PC-3 (cell line): ENCODE results near the gene ARMC5. TPM values are rescaled to one million over a fixed set of nuclear protein-coding genes. Genes with fewer than 3 reads are reported as not detected.

Experiments used
- ATAC-seq: fragments of 200-7000 bp; cut with Tn5 transposase; 2 replicates; pipeline ENCODE4 v1.9.1; 2020; ENCODE audit warnings: mild to moderate bottlenecking, moderate library complexity
- BruUV-seq: library from RNA; stranded (reverse); fragments of 400-500 nt; replicated peaks from 2 replicates; lab custom pipeline; 2021; lab: Mats Ljungman, UMichigan
- CTCF ChIA-PET: fragments of 300-600 bp; sonication (Branson Sonifier 250); formaldehyde crosslinking; loops from one replicate; lab custom pipeline; 2022; ENCODE audit warnings: antibody characterized with exemption; lab: Charles Lee
- POLR2A ChIA-PET: fragments of 300-600 bp; sonication (Branson Sonifier 250); formaldehyde crosslinking; loops from one replicate; lab custom pipeline; 2022; ENCODE audit warnings: antibody characterized with exemption; ENCODE audit not compliant: unreplicated experiment; lab: Charles Lee
- DNase-seq: peaks from one replicate; pipeline ENCODE4 v3.0.0-alpha.2; 2015
- H2AFZ ChIP-seq: fragments of 300-600 bp; sonication (generic); 2 replicates; pipeline ENCODE4 v1.6.0; 2016; ENCODE audit warnings: antibody characterized with exemption, low read length
- H3F3A ChIP-seq: fragments of 300-600 bp; sonication (generic); one replicate; pipeline ENCODE4 v1.6.0; 2017; ENCODE audit warnings: antibody characterized with exemption, low read length, control low read depth, mild to moderate bottlenecking; ENCODE audit not compliant: unreplicated experiment
- H3K27ac ChIP-seq: fragments of 300-600 bp; sonication (generic); 2 replicates; pipeline ENCODE4 v1.5.1; 2016; ENCODE audit warnings: mild to moderate bottlenecking, low read length
- H3K27me3 ChIP-seq: fragments of 300-600 bp; sonication (generic); 2 replicates; pipeline ENCODE4 v1.6.1; 2016; ENCODE audit warnings: low read length, mixed read lengths
- H3K36me3 ChIP-seq: fragments of 300-600 bp; sonication (generic); 2 replicates; pipeline ENCODE4 v1.6.1; 2016; ENCODE audit warnings: low read depth, mixed run types, low read length, mixed read lengths
- H3K4me1 ChIP-seq: fragments of 300-600 bp; sonication (generic); 2 replicates; pipeline ENCODE4 v1.5.1; 2016; ENCODE audit warnings: low read length; ENCODE audit not compliant: insufficient read depth
- H3K4me2 ChIP-seq: fragments of 300-600 bp; sonication (generic); 2 replicates; pipeline ENCODE4 v1.6.0; 2016; ENCODE audit warnings: low read length
- H3K4me3 ChIP-seq: fragments of 300-600 bp; sonication (generic); 2 replicates; pipeline ENCODE4 v1.5.1; 2016; ENCODE audit warnings: mild to moderate bottlenecking, low read length, mixed read lengths
- H3K79me2 ChIP-seq: fragments of 300-600 bp; sonication (generic); 2 replicates; pipeline ENCODE4 v1.6.1; 2017; ENCODE audit warnings: low read length, mixed read lengths
- H3K9ac ChIP-seq: fragments of 300-600 bp; sonication (generic); 2 replicates; pipeline ENCODE4 v1.6.0; 2016; ENCODE audit warnings: mild to moderate bottlenecking, low read length
- H3K9me2 ChIP-seq: fragments of 300-600 bp; sonication (generic); replicated peaks from 2 replicates; pipeline ENCODE4 v1.6.1; 2016; ENCODE audit warnings: mixed run types, low read length, mixed read lengths
- H3K9me3 ChIP-seq: fragments of 300-600 bp; sonication (generic); 2 replicates; pipeline ENCODE4 v1.6.1; 2016; ENCODE audit warnings: low read length, mixed read lengths
- H4K20me1 ChIP-seq: fragments of 300-600 bp; sonication (generic); 2 replicates; pipeline ENCODE4 v1.6.1; 2016; ENCODE audit warnings: low read length, mixed read lengths
- EZH2 ChIP-seq: fragments of 300-600 bp; sonication (generic); IDR thresholded peaks from one replicate; pipeline ENCODE4 v1.6.1; 2017; ENCODE audit warnings: antibody characterized with exemption, mild to moderate bottlenecking, low read length; ENCODE audit not compliant: unreplicated experiment
- EZH2phosphoT487 ChIP-seq: fragments of 300-600 bp; sonication (generic); IDR thresholded peaks from 2 replicates; pipeline ENCODE4 v1.6.1; 2018; ENCODE audit warnings: mild to moderate bottlenecking, antibody characterized with exemption, low read length, borderline replicate concordance
- intact Hi-C: fragments of 100-400 bp; cut with micrococcal nuclease; formaldehyde crosslinking; loops from 2 replicates; pipeline ENCODE4 v1.9.0; 2023
- total RNA-seq: library from RNA; depleted of rRNA; stranded (reverse); fragments of >200 nt; gene quantifications from 2 replicates; pipeline ENCODE4 v1.2.3, GENCODE V29; 2014
- TF ChIP-seq, protein P1 (sequence below): fragments of 300-600 bp; sonication (generic); conservative IDR thresholded peaks from 2 replicates; pipeline ENCODE4 v1.5.1; 2017; ENCODE audit warnings: antibody characterized with exemption, low read depth, mild to moderate bottlenecking, low read length

Gene ARMC5
- total RNA-seq, 1 experiment from 2014 or later = 5.8 TPM

DNA sequence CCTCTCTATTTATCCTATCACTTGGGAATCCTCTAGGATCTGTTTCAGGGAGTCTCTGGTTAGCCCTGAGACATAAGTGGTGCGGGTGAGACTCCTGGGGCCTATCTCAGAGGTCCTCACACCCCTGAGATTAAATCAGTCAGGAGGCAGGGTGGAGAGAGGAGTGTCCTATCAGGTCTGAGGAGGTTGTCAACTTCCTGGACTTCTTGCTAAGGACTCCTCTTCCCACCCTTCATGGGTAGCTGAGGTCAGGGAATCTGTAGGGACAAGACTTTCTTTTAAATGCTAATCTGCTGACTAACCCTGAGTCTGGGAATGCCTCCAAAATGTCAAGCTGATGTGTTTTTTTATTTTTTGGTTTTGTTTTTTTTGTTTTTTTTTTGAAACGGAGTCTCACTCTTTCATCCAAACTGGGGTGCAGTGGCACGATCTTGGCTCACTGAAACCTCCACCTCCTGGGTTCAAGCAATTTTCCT lies 6.6 kb upstream of the ARMC5 start:
- H2AFZ ChIP-seq = no peak overlapping the region
- H3K4me1 ChIP-seq = peaks cover 18% of the 10 kb centered on the region
- POLR2A ChIA-PET = interaction anchor here (0.6 kb wide), 1 partner anchor 45 kb away, joined by 3 read pairs; no protein-coding TSS in a partner anchor

DNA sequence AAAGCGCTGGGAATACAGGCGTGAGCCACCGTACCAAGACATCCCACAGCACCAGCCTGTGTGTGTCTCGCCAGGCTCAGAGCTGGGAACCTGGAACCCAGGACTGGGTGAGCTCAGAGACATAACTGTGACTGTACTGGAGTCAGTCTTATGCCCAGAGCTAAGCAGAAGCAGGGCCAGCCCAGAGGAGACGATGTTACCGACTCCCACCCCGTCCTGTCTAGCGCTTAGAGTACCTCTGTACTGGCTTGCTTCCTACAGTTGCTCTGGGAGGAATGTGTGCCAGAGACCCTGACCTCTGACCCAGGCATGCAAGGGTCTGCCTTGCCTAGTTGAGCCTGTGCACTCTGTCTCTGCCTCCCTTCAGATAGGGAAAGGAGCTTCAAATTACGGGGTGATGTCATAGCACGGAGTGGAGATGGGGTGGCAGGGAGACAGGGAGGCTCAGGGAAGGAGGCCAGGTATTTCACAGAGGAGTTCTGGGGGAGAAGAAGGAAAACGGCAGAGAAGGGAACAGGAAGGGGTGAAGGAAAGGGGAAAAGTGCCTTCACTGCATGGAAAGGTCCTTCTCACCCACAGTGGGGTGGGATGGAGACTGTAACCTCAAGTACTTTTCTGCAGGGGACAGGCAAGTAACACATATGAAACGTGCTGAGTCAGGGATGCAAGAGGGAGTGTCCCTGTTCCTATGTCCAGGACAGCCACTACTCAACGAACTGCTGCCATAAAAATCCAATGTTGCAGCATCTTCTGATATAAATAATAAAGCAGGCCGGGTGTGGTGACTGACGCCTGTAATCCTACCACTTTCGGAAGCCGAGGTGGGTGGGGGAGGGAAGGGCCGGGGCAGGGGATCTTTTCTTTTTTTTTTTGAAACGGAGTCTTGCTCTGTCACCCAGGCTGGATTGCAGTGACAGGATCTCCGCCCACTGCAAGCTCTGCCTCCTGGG lies 5.8 kb upstream of the ARMC5 start:
- Histone ChIP-seq H3K4me3 (no peak overlapping the region), H3K9me3 (no peaks in the 10 kb centered on the region), H3K79me2 (peaks cover 13% of the 10 kb centered on the region; the same call in 1 of the 2 replicates), H3K27me3 (no peaks in the 10 kb centered on the region), H3K4me2 (peak overlapping the region; percentile 22; the same call in 1 of the 2 replicates), H3K9ac (no peak overlapping the region), H4K20me1 (no peaks in the 10 kb centered on the region), H3K4me1 (peaks cover 18% of the 10 kb centered on the region), H3K9me2 (no peaks in the 10 kb centered on the region), H3K36me3 (no peaks in the 10 kb centered on the region), H3F3A (no peaks in the 10 kb centered on the region), H3K27ac (peak overlapping the region; percentile 30; the same call in 1 of the 2 replicates), H2AFZ (no peak overlapping the region; the same call in 1 of the 2 replicates)
- no TSS peak for BruUV-seq
- ATAC-seq = peak; percentile 35
- TF ChIP-seq EZH2 = no peak
- TF ChIP-seq, protein P1, sequence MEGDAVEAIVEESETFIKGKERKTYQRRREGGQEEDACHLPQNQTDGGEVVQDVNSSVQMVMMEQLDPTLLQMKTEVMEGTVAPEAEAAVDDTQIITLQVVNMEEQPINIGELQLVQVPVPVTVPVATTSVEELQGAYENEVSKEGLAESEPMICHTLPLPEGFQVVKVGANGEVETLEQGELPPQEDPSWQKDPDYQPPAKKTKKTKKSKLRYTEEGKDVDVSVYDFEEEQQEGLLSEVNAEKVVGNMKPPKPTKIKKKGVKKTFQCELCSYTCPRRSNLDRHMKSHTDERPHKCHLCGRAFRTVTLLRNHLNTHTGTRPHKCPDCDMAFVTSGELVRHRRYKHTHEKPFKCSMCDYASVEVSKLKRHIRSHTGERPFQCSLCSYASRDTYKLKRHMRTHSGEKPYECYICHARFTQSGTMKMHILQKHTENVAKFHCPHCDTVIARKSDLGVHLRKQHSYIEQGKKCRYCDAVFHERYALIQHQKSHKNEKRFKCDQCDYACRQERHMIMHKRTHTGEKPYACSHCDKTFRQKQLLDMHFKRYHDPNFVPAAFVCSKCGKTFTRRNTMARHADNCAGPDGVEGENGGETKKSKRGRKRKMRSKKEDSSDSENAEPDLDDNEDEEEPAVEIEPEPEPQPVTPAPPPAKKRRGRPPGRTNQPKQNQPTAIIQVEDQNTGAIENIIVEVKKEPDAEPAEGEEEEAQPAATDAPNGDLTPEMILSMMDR = no peak
- TF ChIP-seq EZH2phosphoT487 = no peak
- peak; percentile 34 for DNase-seq
- ChIA-PET POLR2A (no interaction called here), CTCF (interaction anchor here (0.6 kb wide), 1 partner anchor 417 kb away, joined by 4 read pairs; no protein-coding TSS in a partner anchor)
- intact Hi-C loops = loop anchor here (5.0 to 10.0 kb wide), 2 partner anchors 249 to 414 kb away; partner anchors contain the start of gene PYCARD

More for the DNA sequence above, 6.6 kb upstream of the ARMC5 start:
- peak; percentile 69 for ATAC-seq
- TF ChIP-seq EZH2phosphoT487 (no peak), EZH2 (no peak)
- TF ChIP-seq, protein P1 = no peak
- CTCF ChIA-PET = interaction anchor here (1.3 kb wide), 1 partner anchor 8 kb away, joined by 6 read pairs; no protein-coding TSS in a partner anchor
- intact Hi-C loops = loop anchor here (5.0 to 10.0 kb wide), 2 partner anchors 248 to 415 kb away; partner anchors contain the start of gene PYCARD
- Histone ChIP-seq H3K27me3 (no peaks in the 10 kb centered on the region), H3K36me3 (no peaks in the 10 kb centered on the region), H3K9me3 (no peaks in the 10 kb centered on the region), H3K4me3 (no peak overlapping the region), H3K9ac (no peak overlapping the region), H3K4me2 (no peak overlapping the region), H3K27ac (peak overlapping the region; percentile 52), H3F3A (no peaks in the 10 kb centered on the region), H4K20me1 (no peaks in the 10 kb centered on the region), H3K79me2 (peaks cover 4% of the 10 kb centered on the region; the same call in 1 of the 2 replicates), H3K9me2 (no peaks in the 10 kb centered on the region)
- BruUV-seq = no TSS peak
- DNase-seq = peak; percentile 61
